Neural cell (in vitro differentiated cells): ENCODE data around the gene STPG3.

Source experiments
- POLR2AphosphoS5 ChIP-seq: IDR thresholded peaks from 2 replicates; pipeline ENCODE4 v1.6.1; 2012
- TF ChIP-seq, protein P1 (sequence below): fragments of 450-650 bp; IDR thresholded peaks from 2 replicates; pipeline ENCODE4 v1.5.1; 2014; ENCODE audit warnings: antibody characterized with exemption, mild to moderate bottlenecking, moderate library complexity; ENCODE audit not compliant: poor library complexity, severe bottlenecking

DNA sequence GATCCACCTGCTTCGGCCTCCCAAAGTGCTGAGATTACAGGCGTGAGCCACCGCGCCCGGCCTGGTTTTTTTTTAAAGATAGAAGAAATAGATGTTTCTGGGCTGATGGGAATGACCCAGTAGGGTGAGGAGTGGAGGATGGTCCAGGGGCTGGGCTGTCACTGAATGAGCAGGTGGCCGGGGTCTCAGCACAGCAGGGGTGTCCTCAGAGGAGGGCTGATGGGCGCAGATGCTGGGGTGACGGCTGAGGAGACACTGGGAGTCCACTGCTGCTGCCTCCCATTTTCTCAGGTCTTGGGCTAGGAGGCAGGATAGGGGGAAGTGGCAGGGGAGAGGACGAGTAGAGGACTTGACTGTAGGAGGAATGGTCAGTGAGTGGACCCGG lies 24.1 kb downstream of the STPG3 start:
- no peak for TF ChIP-seq POLR2AphosphoS5
- TF ChIP-seq, protein P1, sequence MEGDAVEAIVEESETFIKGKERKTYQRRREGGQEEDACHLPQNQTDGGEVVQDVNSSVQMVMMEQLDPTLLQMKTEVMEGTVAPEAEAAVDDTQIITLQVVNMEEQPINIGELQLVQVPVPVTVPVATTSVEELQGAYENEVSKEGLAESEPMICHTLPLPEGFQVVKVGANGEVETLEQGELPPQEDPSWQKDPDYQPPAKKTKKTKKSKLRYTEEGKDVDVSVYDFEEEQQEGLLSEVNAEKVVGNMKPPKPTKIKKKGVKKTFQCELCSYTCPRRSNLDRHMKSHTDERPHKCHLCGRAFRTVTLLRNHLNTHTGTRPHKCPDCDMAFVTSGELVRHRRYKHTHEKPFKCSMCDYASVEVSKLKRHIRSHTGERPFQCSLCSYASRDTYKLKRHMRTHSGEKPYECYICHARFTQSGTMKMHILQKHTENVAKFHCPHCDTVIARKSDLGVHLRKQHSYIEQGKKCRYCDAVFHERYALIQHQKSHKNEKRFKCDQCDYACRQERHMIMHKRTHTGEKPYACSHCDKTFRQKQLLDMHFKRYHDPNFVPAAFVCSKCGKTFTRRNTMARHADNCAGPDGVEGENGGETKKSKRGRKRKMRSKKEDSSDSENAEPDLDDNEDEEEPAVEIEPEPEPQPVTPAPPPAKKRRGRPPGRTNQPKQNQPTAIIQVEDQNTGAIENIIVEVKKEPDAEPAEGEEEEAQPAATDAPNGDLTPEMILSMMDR = no peak
